H9 (cell line): ENCODE measurements around the gene LAMB4. TPM values are rescaled to one million over a fixed set of nuclear protein-coding genes. Genes with fewer than 3 reads are reported as not detected.

Experiments used
- DNase-seq: peaks from one replicate; pipeline ENCODE4 v3.0.0-alpha.2; 2017
- H2AFZ ChIP-seq: one replicate; pipeline ENCODE4 v1.6.1; 2013; ENCODE audit warnings: mild to moderate bottlenecking, low read length, control low read depth, moderate library complexity
- H2AK5ac ChIP-seq: 2 replicates; pipeline ENCODE4 v1.6.1; 2013; ENCODE audit warnings: low read length, control low read depth, mixed read lengths; ENCODE audit not compliant: insufficient read length
- H2BK120ac ChIP-seq: one replicate; pipeline ENCODE4 v1.6.1; 2013; ENCODE audit warnings: low read depth, mild to moderate bottlenecking, low read length, control low read depth, inconsistent platforms; ENCODE audit not compliant: poor library complexity, severe bottlenecking
- H2BK12ac ChIP-seq: 2 replicates; pipeline ENCODE4 v1.6.1; 2013; ENCODE audit warnings: low read length, control low read depth, mixed read lengths, low read depth; ENCODE audit not compliant: insufficient read length
- H2BK15ac ChIP-seq: 2 replicates; pipeline ENCODE4 v1.6.1; 2013; ENCODE audit warnings: low read depth, low read length, control low read depth
- H2BK20ac ChIP-seq: one replicate; pipeline ENCODE4 v1.6.1; 2013; ENCODE audit warnings: low read depth, mild to moderate bottlenecking, low read length, control low read depth, inconsistent platforms; ENCODE audit not compliant: poor library complexity, severe bottlenecking
- H2BK5ac ChIP-seq: 2 replicates; pipeline ENCODE4 v1.6.1; 2013; ENCODE audit warnings: low read length, control low read depth, mixed read lengths; ENCODE audit not compliant: insufficient read length
- H3K14ac ChIP-seq: 2 replicates; pipeline ENCODE4 v1.6.1; 2013; ENCODE audit warnings: low read length, control low read depth; ENCODE audit not compliant: insufficient read depth
- H3K18ac ChIP-seq: 2 replicates; pipeline ENCODE4 v1.6.1; 2013; ENCODE audit warnings: low read depth, mild to moderate bottlenecking, mixed read lengths, low read length, control low read depth; ENCODE audit not compliant: insufficient read length
- H3K23ac ChIP-seq: 2 replicates; pipeline ENCODE4 v1.6.1; 2013; ENCODE audit warnings: low read length, control low read depth, mixed read lengths, low read depth; ENCODE audit not compliant: insufficient read length
- H3K23me2 ChIP-seq: 2 replicates; pipeline ENCODE4 v1.6.1; 2013; ENCODE audit warnings: low read depth, mild to moderate bottlenecking, mixed read lengths, low read length, control low read depth; ENCODE audit not compliant: insufficient read length, poor library complexity, severe bottlenecking
- H3K27ac ChIP-seq: 2 replicates; pipeline ENCODE4 v1.5.1; 2013; ENCODE audit warnings: low read length, control low read depth, mixed read lengths, low read depth; ENCODE audit not compliant: insufficient read length
- H3K27me3 ChIP-seq: 2 replicates; pipeline ENCODE4 v1.6.1; 2013; ENCODE audit warnings: low read length, control low read depth, inconsistent platforms; ENCODE audit not compliant: insufficient read depth
- H3K4ac ChIP-seq: 2 replicates; pipeline ENCODE4 v1.6.1; 2013; ENCODE audit warnings: low read depth, mild to moderate bottlenecking, control low read depth, inconsistent platforms, low read length, moderate library complexity
- H3K4me1 ChIP-seq: 2 replicates; pipeline ENCODE4 v1.6.1; 2013; ENCODE audit warnings: low read length, control low read depth, inconsistent platforms; ENCODE audit not compliant: insufficient read depth
- H3K4me2 ChIP-seq: 2 replicates; pipeline ENCODE4 v1.6.1; 2013; ENCODE audit warnings: low read length, control low read depth, mixed read lengths; ENCODE audit not compliant: insufficient read length, insufficient read depth
- H3K56ac ChIP-seq: 2 replicates; pipeline ENCODE4 v1.6.1; 2013; ENCODE audit warnings: low read depth, mild to moderate bottlenecking, mixed read lengths, low read length, control low read depth; ENCODE audit not compliant: insufficient read length
- H3K79me1 ChIP-seq: 2 replicates; pipeline ENCODE4 v1.6.1; 2013; ENCODE audit warnings: low read depth, mild to moderate bottlenecking, moderate library complexity, low read length, control low read depth, inconsistent platforms; ENCODE audit not compliant: insufficient read depth, poor library complexity, severe bottlenecking
- H3K79me2 ChIP-seq: 2 replicates; pipeline ENCODE4 v1.6.1; 2013; ENCODE audit warnings: low read length, control low read depth, inconsistent platforms; ENCODE audit not compliant: insufficient read depth
- H3K9ac ChIP-seq: 2 replicates; pipeline ENCODE4 v1.6.1; 2013; ENCODE audit warnings: low read length, control low read depth, mixed read lengths; ENCODE audit not compliant: insufficient read length; ENCODE audit errors: extremely low read depth
- H3K9me3 ChIP-seq: one replicate; pipeline ENCODE4 v1.6.1; 2013; ENCODE audit warnings: low read depth, low read length, inconsistent platforms; ENCODE audit not compliant: control insufficient read depth
- H3T11ph ChIP-seq: one replicate; pipeline ENCODE4 v1.6.1; 2013; ENCODE audit warnings: mild to moderate bottlenecking, low read length, control low read depth, inconsistent platforms
- H4K20me1 ChIP-seq: one replicate; pipeline ENCODE4 v1.6.1; 2013; ENCODE audit not compliant: control insufficient read depth, insufficient read length, insufficient read depth
- H4K5ac ChIP-seq: 2 replicates; pipeline ENCODE4 v1.6.1; 2013; ENCODE audit warnings: low read depth, mild to moderate bottlenecking, mixed read lengths, low read length, control low read depth; ENCODE audit not compliant: insufficient read length
- H4K8ac ChIP-seq: replicated peaks from 2 replicates; pipeline ENCODE4 v1.6.1; 2013; ENCODE audit warnings: low read length, control low read depth, mixed read lengths, low read depth; ENCODE audit not compliant: insufficient read length
- H4K91ac ChIP-seq: 2 replicates; pipeline ENCODE4 v1.6.1; 2013; ENCODE audit warnings: low read depth, mild to moderate bottlenecking, moderate library complexity, mixed read lengths, low read length, control low read depth; ENCODE audit not compliant: insufficient read length
- H3K27ac Mint-ChIP-seq, 3 experiments: 2 replicates in 2 of 3; 3 replicates in 1 of 3; pipeline ENCODE4 v1.8.0; 2020 to 2021; ENCODE audit warnings: mixed read lengths in 3 of 3, mild to moderate bottlenecking in 1 of 3, moderate library complexity in 1 of 3
- H3K27me3 Mint-ChIP-seq: 2 replicates; pipeline ENCODE4 v1.8.0; 2021; ENCODE audit warnings: low read depth, mild to moderate bottlenecking, moderate library complexity, mixed read lengths
- H3K36me3 Mint-ChIP-seq, 3 experiments: 2 replicates in 2 of 3; 3 replicates in 1 of 3; pipeline ENCODE4 v1.8.0; 2020 to 2021; ENCODE audit warnings: low read depth in 3 of 3, mixed read lengths in 3 of 3; ENCODE audit not compliant: insufficient read depth in 1 of 3
- H3K4me1 Mint-ChIP-seq, 2 experiments: 2 replicates each; pipeline ENCODE4 v1.8.0; 2020; ENCODE audit warnings: mixed read lengths in 2 of 2
- H3K4me3 Mint-ChIP-seq, 2 experiments: 2 replicates in 1 of 2; 3 replicates in 1 of 2; pipeline ENCODE4 v1.8.0; 2020 to 2021; ENCODE audit warnings: mild to moderate bottlenecking in 2 of 2, mixed read lengths in 2 of 2, moderate library complexity in 1 of 2
- H3K9me3 Mint-ChIP-seq, 2 experiments: 2 replicates in 1 of 2; 3 replicates in 1 of 2; pipeline ENCODE4 v1.8.0; 2020; ENCODE audit warnings: mild to moderate bottlenecking in 2 of 2, mixed read lengths in 2 of 2, moderate library complexity in 1 of 2
- WGBS: extraction: QIAGEN DNeasy Blood & Tissue Kit; methylation state at CpG from one replicate; pipeline ENCODE4 v1.1.7; 2013; ENCODE audit warnings: missing lambda C conversion rate, low lambda C conversion rate, mixed read lengths; ENCODE audit not compliant: insufficient read length; ENCODE audit errors: extremely low coverage; 5-methylcytosine and 5-hydroxymethylcytosine counted together
- total RNA-seq: library from RNA; stranded (reverse); gene quantifications from 2 replicates; pipeline ENCODE4 v1.2.1, GENCODE V29; 2021
- TF ChIP-seq, protein P1 (sequence below): fragments of 200-600 bp; sonication (generic); conservative IDR thresholded peaks from 3 replicates; pipeline ENCODE4 v1.8.0; 2021; ENCODE audit warnings: antibody characterized with exemption, mild to moderate bottlenecking

LAMB4 gene
- total RNA-seq, 1 experiment from 2014 or later: not detected

DNA sequence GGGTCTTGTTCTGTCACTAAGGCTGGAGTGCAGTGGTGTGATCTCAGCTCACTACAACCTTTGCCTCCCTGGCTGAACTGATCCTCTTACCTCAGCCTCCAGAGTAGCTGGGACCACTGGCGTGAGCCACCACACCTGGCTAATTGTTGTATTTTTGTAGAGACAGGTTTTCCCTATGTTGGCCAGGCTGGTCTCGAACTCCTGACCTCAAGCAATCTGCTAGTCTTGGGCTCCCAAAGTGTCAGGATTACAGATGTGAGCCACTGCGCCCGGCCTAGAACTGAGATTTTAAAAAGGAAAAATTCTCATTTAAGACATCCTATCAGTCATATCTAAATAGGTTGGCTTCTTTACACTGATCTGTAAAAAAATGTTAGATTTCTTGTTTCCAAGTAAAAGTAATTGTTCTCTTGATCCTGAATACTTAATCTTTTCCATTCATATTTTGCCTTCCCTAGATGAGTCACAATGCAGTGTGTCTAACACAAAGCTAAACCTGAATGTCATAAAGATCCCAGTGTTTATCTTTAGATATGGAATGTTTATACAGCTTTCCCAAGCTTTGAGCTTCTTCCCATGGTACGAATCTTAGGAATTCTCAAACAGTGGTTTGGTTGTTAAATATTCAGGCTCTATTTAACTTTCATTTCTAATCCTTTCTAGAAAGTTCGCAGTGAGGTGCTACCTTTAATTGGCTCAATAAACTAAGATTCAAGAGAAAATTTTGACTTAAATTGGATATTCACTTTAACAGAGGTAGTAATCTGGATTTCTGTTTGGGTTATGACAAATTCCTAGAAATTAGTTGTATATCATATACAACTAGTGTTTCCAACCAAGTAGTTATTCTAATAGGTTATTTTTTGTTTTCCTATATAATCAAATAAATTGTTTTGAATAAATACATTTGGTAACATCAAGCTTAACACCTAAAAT, 115.1 kb downstream of the LAMB4 start:
- Mint-ChIP-seq H3K4me1 (no peaks in the 10 kb centered on the region), H3K27me3 (peaks cover 4% of the 10 kb centered on the region), H3K27ac (no peak overlapping the region), H3K36me3 (no peaks in the 10 kb centered on the region), H3K9me3 (no peaks in the 10 kb centered on the region), H3K4me3 (no peak overlapping the region)
- Histone ChIP-seq H2AK5ac (no peak overlapping the region), H3K79me1 (no peaks in the 10 kb centered on the region), H4K91ac (no peak overlapping the region), H3K4me2 (no peak overlapping the region), H3K9me3 (no peaks in the 10 kb centered on the region), H3K27ac (no peak overlapping the region), H3K9ac (no peak overlapping the region), H3K4me1 (no peaks in the 10 kb centered on the region), H3K79me2 (no peaks in the 10 kb centered on the region), H4K8ac (no peak overlapping the region), H3K18ac (no peak overlapping the region), H2AFZ (no peak overlapping the region), H2BK15ac (no peak overlapping the region), H3K23ac (no peak overlapping the region), H2BK20ac (no peak overlapping the region), H2BK5ac (no peak overlapping the region), H3K27me3 (no peaks in the 10 kb centered on the region), H3K23me2 (no peaks in the 10 kb centered on the region), H4K5ac (no peak overlapping the region), H3K4ac (no peak overlapping the region), H3K14ac (no peak overlapping the region), H3K56ac (no peak overlapping the region), H2BK12ac (no peak overlapping the region), H3T11ph (no peak overlapping the region), H4K20me1 (no peaks in the 10 kb centered on the region), H2BK120ac (no peak overlapping the region)
- TF ChIP-seq, protein P1, sequence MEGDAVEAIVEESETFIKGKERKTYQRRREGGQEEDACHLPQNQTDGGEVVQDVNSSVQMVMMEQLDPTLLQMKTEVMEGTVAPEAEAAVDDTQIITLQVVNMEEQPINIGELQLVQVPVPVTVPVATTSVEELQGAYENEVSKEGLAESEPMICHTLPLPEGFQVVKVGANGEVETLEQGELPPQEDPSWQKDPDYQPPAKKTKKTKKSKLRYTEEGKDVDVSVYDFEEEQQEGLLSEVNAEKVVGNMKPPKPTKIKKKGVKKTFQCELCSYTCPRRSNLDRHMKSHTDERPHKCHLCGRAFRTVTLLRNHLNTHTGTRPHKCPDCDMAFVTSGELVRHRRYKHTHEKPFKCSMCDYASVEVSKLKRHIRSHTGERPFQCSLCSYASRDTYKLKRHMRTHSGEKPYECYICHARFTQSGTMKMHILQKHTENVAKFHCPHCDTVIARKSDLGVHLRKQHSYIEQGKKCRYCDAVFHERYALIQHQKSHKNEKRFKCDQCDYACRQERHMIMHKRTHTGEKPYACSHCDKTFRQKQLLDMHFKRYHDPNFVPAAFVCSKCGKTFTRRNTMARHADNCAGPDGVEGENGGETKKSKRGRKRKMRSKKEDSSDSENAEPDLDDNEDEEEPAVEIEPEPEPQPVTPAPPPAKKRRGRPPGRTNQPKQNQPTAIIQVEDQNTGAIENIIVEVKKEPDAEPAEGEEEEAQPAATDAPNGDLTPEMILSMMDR: no peak
- WGBS: no CpG with 5 or more reads among the region's 6 CpGs
- no peak for DNase-seq
